Epithelial cell of proximal tubule (primary cell): Measurements from ENCODE around the gene AMIGO2. TPM values are rescaled to one million over a fixed set of nuclear protein-coding genes. Genes with fewer than 3 reads are reported as not detected.

ENCODE experiments used
- DNase-seq: peaks from one replicate; pipeline ENCODE4 v3.0.0-alpha.2; 2011; ENCODE audit warnings: low read depth
- H3K4me3 ChIP-seq: 2 replicates; pipeline ENCODE4 v1.5.1; 2011; ENCODE audit warnings: low read depth, mild to moderate bottlenecking, low read length
- CTCF ChIP-seq: conservative IDR thresholded peaks from 2 replicates; pipeline ENCODE4 v1.5.1; 2012; ENCODE audit warnings: low read depth, mild to moderate bottlenecking, low read length
- total RNA-seq: library from RNA; depleted of rRNA; stranded (reverse); fragments of >200 nt; gene quantifications from 2 replicates; pipeline ENCODE4 v1.2.3, GENCODE V29; 2015

Gene AMIGO2
- total RNA-seq, 1 donor from 2014 or later: 93.3 TPM

GRCh38 chr12:47114481-47114892 lies 34.7 kb upstream of the AMIGO2 start:
- no peak for TF ChIP-seq CTCF
- H3K4me3 ChIP-seq: no peak overlapping the region
- DNase-seq: no peak

- no peak for TF ChIP-seq CTCF
- H3K4me3 ChIP-seq: no peak overlapping the region
- DNase-seq: no peak
Measured at GRCh38 chr12:47112679-47113078, 32.9 kb upstream of the AMIGO2 start.

- TF ChIP-seq CTCF: no peak
- DNase-seq: no peak
- no peak overlapping the region for H3K4me3 ChIP-seq
Measured at GRCh38 chr12:47111854-47112253, 32.1 kb upstream of the AMIGO2 start.

GRCh38 chr12:47111392-47111778 lies 31.6 kb upstream of the AMIGO2 start:
- no peak for DNase-seq
- no peak overlapping the region for H3K4me3 ChIP-seq
- no peak for TF ChIP-seq CTCF

GRCh38 chr12:47110718-47111391 lies 31.1 kb upstream of the AMIGO2 start:
- DNase-seq: no peak
- H3K4me3 ChIP-seq: no peak overlapping the region
- TF ChIP-seq CTCF: no peak

GRCh38 chr12:47110011-47110541 lies 30.3 kb upstream of the AMIGO2 start:
- no peak for DNase-seq
- no peak overlapping the region for H3K4me3 ChIP-seq
- TF ChIP-seq CTCF: no peak

- no peak for DNase-seq
- no peak overlapping the region for H3K4me3 ChIP-seq
Measured at GRCh38 chr12:47107926-47108325, 28.2 kb upstream of the AMIGO2 start.

More at GRCh38 chr12:47107926-47108325, 28.2 kb upstream of the AMIGO2 start:
- TF ChIP-seq CTCF: no peak
